Measurements from ENCODE around the gene TPP2.
A peak's percentile ranks its signal among the peaks of the same experiment; 100 is the strongest.

The TPP2 gene

GRCh38 chr13:102596147-102597028, at the start of gene TPP2:
TPP2 (plus strand) TSS chr13:102596986; CDS start chr13:102597039, 53 bp downstream.
- DNase-seq = peak; percentile 96

GRCh38 chr13:102548811-102549210, 48.0 kb upstream of the TPP2 start:
- DNase-seq = peak; percentile 35

GRCh38 chr13:102550507-102550906, 46.3 kb upstream of the TPP2 start:
- DNase-seq = no peak

GRCh38 chr13:102555914-102556553, 40.8 kb upstream of the TPP2 start:
- DNase-seq = peak; percentile 76

- DNase-seq = no peak
Observed at GRCh38 chr13:102556806-102557205, 40.0 kb upstream of the TPP2 start.

GRCh38 chr13:102558029-102558428, 38.8 kb upstream of the TPP2 start:
- peak; percentile 98 for DNase-seq

- no peak for DNase-seq
Observed at GRCh38 chr13:102561933-102562332, 34.9 kb upstream of the TPP2 start.

- no peak for DNase-seq
Observed at GRCh38 chr13:102563267-102563666, 33.5 kb upstream of the TPP2 start.

- DNase-seq = no peak
Observed at GRCh38 chr13:102564564-102564963, 32.2 kb upstream of the TPP2 start.

GRCh38 chr13:102566513-102566912, 30.3 kb upstream of the TPP2 start:
- DNase-seq = no peak

- DNase-seq = no peak
Observed at GRCh38 chr13:102567857-102568256, 28.9 kb upstream of the TPP2 start.

- DNase-seq = no peak
Observed at GRCh38 chr13:102569488-102569887, 27.3 kb upstream of the TPP2 start.

GRCh38 chr13:102571075-102571474, 25.7 kb upstream of the TPP2 start:
- DNase-seq = peak; percentile 31

- no peak for DNase-seq
Observed at GRCh38 chr13:102572323-102572722, 24.5 kb upstream of the TPP2 start.

GRCh38 chr13:102580552-102581169, 16.1 kb upstream of the TPP2 start:
- DNase-seq = peak; percentile 72

GRCh38 chr13:102582256-102582655, 14.5 kb upstream of the TPP2 start:
- DNase-seq = no peak

- peak; percentile 46 for DNase-seq
Observed at GRCh38 chr13:102584434-102584833, 12.4 kb upstream of the TPP2 start.

GRCh38 chr13:102586615-102587014, 10.2 kb upstream of the TPP2 start:
- DNase-seq = no peak

- DNase-seq = no peak
Observed at GRCh38 chr13:102587916-102588315, 8.9 kb upstream of the TPP2 start.

- DNase-seq = peak; percentile 97
Observed at GRCh38 chr13:102589301-102589822, 7.4 kb upstream of the TPP2 start.

- peak; percentile 81 for DNase-seq
Observed at GRCh38 chr13:102591988-102592781, 4.6 kb upstream of the TPP2 start.

- no peak for DNase-seq
Observed at GRCh38 chr13:102593466-102593865, 3.3 kb upstream of the TPP2 start.

All from NCI-H2171 treated with DMSO at 0.1 percent for 48 hours (cell line).